ENCODE measurements around the gene SHC1.

DNA sequence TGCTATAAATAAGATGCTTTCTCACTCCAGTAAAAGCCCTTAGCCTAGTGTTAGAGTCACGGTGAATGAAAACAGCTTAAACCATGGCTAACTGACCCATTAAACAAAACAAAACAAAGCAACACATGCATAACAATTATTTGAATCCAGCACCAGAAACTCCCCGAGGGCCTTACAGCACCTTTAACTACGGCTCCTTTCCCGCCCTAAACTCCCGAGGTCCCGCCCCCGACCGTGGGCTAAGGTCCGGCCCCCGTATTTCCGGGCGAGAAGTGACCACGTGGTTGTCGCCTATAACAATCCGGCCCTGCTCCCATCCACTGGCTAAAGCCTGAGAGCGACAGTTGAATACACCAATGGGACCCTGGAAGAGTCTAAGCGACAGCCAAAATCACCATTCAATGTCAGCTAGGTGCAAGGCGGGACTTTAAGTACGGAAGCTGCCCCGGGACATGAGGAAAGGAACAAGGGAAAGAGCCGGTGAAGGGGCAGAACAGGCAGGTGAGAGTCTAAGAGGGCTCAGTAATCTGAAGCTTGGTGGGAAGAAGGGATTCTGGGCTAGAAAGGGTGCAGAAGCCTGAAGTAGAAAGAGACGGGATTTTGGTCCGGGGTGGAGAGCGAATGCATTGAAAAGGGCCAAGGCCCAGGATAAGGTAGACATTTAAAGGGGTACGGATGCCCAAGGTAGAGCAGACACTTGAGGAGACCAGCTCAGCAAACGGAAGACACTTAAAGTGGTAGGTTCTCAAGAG lies 12.5 kb upstream of the SHC1 start, which contains the start of gene FLAD1:
- no peak for TF ChIP-seq EZH2phosphoT487 (IDR thresholded peaks at IDR 0.05; ENCODE audit: unreplicated experiment)
- TF ChIP-seq, protein P1, sequence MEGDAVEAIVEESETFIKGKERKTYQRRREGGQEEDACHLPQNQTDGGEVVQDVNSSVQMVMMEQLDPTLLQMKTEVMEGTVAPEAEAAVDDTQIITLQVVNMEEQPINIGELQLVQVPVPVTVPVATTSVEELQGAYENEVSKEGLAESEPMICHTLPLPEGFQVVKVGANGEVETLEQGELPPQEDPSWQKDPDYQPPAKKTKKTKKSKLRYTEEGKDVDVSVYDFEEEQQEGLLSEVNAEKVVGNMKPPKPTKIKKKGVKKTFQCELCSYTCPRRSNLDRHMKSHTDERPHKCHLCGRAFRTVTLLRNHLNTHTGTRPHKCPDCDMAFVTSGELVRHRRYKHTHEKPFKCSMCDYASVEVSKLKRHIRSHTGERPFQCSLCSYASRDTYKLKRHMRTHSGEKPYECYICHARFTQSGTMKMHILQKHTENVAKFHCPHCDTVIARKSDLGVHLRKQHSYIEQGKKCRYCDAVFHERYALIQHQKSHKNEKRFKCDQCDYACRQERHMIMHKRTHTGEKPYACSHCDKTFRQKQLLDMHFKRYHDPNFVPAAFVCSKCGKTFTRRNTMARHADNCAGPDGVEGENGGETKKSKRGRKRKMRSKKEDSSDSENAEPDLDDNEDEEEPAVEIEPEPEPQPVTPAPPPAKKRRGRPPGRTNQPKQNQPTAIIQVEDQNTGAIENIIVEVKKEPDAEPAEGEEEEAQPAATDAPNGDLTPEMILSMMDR (conservative IDR thresholded peaks at IDR 0.05; ENCODE audit: low read depth in 2 of 2), result no peak
- TF ChIP-seq, protein P2, sequence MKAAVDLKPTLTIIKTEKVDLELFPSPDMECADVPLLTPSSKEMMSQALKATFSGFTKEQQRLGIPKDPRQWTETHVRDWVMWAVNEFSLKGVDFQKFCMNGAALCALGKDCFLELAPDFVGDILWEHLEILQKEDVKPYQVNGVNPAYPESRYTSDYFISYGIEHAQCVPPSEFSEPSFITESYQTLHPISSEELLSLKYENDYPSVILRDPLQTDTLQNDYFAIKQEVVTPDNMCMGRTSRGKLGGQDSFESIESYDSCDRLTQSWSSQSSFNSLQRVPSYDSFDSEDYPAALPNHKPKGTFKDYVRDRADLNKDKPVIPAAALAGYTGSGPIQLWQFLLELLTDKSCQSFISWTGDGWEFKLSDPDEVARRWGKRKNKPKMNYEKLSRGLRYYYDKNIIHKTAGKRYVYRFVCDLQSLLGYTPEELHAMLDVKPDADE (IDR thresholded peaks at IDR 0.05), result no peak; the same call in 1 of the 2 replicates
- TF ChIP-seq, protein P3, sequence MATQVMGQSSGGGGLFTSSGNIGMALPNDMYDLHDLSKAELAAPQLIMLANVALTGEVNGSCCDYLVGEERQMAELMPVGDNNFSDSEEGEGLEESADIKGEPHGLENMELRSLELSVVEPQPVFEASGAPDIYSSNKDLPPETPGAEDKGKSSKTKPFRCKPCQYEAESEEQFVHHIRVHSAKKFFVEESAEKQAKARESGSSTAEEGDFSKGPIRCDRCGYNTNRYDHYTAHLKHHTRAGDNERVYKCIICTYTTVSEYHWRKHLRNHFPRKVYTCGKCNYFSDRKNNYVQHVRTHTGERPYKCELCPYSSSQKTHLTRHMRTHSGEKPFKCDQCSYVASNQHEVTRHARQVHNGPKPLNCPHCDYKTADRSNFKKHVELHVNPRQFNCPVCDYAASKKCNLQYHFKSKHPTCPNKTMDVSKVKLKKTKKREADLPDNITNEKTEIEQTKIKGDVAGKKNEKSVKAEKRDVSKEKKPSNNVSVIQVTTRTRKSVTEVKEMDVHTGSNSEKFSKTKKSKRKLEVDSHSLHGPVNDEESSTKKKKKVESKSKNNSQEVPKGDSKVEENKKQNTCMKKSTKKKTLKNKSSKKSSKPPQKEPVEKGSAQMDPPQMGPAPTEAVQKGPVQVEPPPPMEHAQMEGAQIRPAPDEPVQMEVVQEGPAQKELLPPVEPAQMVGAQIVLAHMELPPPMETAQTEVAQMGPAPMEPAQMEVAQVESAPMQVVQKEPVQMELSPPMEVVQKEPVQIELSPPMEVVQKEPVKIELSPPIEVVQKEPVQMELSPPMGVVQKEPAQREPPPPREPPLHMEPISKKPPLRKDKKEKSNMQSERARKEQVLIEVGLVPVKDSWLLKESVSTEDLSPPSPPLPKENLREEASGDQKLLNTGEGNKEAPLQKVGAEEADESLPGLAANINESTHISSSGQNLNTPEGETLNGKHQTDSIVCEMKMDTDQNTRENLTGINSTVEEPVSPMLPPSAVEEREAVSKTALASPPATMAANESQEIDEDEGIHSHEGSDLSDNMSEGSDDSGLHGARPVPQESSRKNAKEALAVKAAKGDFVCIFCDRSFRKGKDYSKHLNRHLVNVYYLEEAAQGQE (IDR thresholded peaks at IDR 0.05; ENCODE audit: unreplicated experiment), result no peak
- TF ChIP-seq POLR2AphosphoS5 (IDR thresholded peaks at IDR 0.05; ENCODE audit: low read depth), result peak; percentile 80
- TF ChIP-seq EZH2 (IDR thresholded peaks at IDR 0.05; ENCODE audit: low read depth, unreplicated experiment), result no peak
- no peak for TF ChIP-seq STAT1 (IDR thresholded peaks at IDR 0.05; ENCODE audit: unreplicated experiment)
- TF ChIP-seq JUNB (IDR thresholded peaks at IDR 0.05; ENCODE audit: unreplicated experiment), result no peak
- no peak for TF ChIP-seq ZNF331 (CRISPR knock-in tag; IDR thresholded peaks at IDR 0.05; ENCODE audit: low read depth)
